ENCODE results near the gene ROBO3. TPM values are rescaled to one million over a fixed set of nuclear protein-coding genes. Genes with fewer than 3 reads are reported as not detected.
A peak's percentile ranks its signal among the peaks of the same experiment; 100 is the strongest.

The ROBO3 gene
- total and polyA plus RNA-seq, 2 donors: 4.5 to 11.2 TPM

DNA sequence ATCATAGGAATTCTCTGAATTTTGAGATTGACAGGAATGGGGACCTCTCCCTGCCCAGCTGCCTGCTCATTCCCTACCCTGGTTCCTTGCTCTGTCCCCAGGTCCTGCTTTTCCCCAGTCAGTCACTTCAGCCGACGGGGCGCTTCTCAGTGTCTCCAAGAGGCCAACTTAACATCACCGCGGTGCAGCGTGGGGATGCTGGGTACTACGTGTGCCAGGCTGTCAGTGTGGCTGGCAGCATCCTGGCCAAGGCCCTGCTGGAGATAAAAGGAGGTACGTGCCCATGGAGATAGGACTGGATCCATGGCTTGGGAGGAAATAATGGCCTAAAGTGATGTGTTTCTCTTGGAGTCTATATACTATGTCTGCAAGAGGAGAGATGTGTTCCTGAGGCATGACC, 7.0 kb downstream of the ROBO3 start:
- 69% methylated on average over 8 of the region's 8 CpGs for WGBS

DNA sequence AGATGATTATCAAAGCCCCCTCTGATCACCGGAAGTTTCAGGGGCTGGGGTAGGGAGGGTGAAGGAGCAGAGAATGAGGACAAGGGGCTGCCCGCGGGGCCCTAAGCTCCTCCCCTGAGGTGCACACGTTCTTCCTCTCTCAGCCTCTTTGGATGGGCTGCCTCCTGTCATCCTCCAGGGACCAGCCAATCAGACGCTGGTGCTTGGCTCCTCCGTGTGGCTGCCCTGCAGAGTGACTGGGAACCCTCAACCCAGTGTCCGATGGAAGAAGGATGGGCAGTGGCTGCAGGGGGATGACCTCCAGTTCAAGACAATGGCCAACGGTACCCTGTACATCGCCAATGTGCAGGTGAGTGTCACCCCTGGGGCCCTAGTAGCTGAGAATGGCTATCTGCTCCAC, 7.5 kb downstream of the ROBO3 start:
- H3K27me3 ChIP-seq (ENCODE audit: control insufficient read depth in 2 of 2, insufficient read depth in 1 of 2, low read length in 1 of 2): peaks cover 54 to 99% of the 10 kb centered on the region in 2 donors

More for the DNA sequence above, 7.0 kb downstream of the ROBO3 start:
- H3K9me3 ChIP-seq (ENCODE audit: control insufficient read depth in 2 of 2, insufficient read depth in 1 of 2, low read length in 1 of 2): peaks cover 0 to 1% of the 10 kb centered on the region in 2 donors
- no peak for DNase-seq (ENCODE audit: low read depth in 6 of 9, low spot score in 9 of 9)
- peaks cover 52 to 99% of the 10 kb centered on the region in 2 donors for H3K27me3 ChIP-seq (ENCODE audit: control insufficient read depth in 2 of 2, insufficient read depth in 1 of 2, low read length in 1 of 2)
- H3K36me3 ChIP-seq (ENCODE audit: control insufficient read depth in 2 of 2, insufficient read depth in 2 of 2, low read length in 1 of 2): no peaks in the 10 kb centered on the region
- no peak overlapping the region for H3K4me3 ChIP-seq (ENCODE audit: low read length in 2 of 2)
- peaks cover 7 to 14% of the 10 kb centered on the region in 2 donors for H3K4me1 ChIP-seq (ENCODE audit: control insufficient read depth in 2 of 2, insufficient read depth in 2 of 2, low read length in 2 of 2)
- no peak overlapping the region for H3K27ac ChIP-seq (ENCODE audit: low read depth in 1 of 2, low read length in 1 of 2)

DNA sequence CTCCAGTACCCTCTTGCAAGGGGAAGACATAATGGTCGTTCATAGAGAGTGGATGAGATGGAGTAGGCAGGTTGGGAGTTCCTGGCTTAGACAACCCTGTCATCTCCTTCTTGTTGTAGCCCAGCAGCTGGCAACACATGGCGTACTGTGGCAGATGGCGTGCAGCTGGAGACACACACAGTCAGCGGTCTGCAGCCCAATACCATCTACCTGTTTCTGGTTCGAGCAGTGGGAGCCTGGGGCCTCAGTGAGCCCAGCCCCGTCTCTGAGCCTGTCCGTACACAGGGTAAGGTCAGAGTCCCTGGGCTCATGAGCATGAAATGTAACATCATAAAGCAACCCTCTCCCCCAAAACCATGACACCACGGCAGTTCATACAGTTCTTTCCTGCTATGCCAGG, 8.7 kb downstream of the ROBO3 start:
- DNase-seq (ENCODE audit: low read depth in 6 of 9, low spot score in 9 of 9): no peak
- Histone ChIP-seq H3K4me3 (ENCODE audit: low read length in 2 of 2) (no peak overlapping the region), H3K9me3 (ENCODE audit: control insufficient read depth in 2 of 2, insufficient read depth in 1 of 2, low read length in 1 of 2) (peaks cover 0 to 1% of the 10 kb centered on the region in 2 donors), H3K27ac (ENCODE audit: low read depth in 1 of 2, low read length in 1 of 2) (no peak overlapping the region), H3K36me3 (ENCODE audit: control insufficient read depth in 2 of 2, insufficient read depth in 2 of 2, low read length in 1 of 2) (no peaks in the 10 kb centered on the region), H3K4me1 (ENCODE audit: control insufficient read depth in 2 of 2, insufficient read depth in 2 of 2, low read length in 2 of 2) (peaks cover 7 to 18% of the 10 kb centered on the region in 2 donors), H3K27me3 (ENCODE audit: control insufficient read depth in 2 of 2, insufficient read depth in 1 of 2, low read length in 1 of 2) (peaks cover 42 to 96% of the 10 kb centered on the region in 2 donors)
- WGBS: 93% methylated on average over 8 of the region's 8 CpGs

More for the DNA sequence above, 7.5 kb downstream of the ROBO3 start:
- whole genome bisulfite sequencing: 28% methylated on average over 9 of the region's 9 CpGs
- Histone ChIP-seq H3K4me3 (ENCODE audit: low read length in 2 of 2) (no peak overlapping the region), H3K36me3 (ENCODE audit: control insufficient read depth in 2 of 2, insufficient read depth in 2 of 2, low read length in 1 of 2) (no peaks in the 10 kb centered on the region), H3K4me1 (ENCODE audit: control insufficient read depth in 2 of 2, insufficient read depth in 2 of 2, low read length in 2 of 2) (peaks cover 7 to 18% of the 10 kb centered on the region in 2 donors), H3K9me3 (ENCODE audit: control insufficient read depth in 2 of 2, insufficient read depth in 1 of 2, low read length in 1 of 2) (peaks cover 0 to 1% of the 10 kb centered on the region in 2 donors), H3K27ac (ENCODE audit: low read depth in 1 of 2, low read length in 1 of 2) (no peak overlapping the region)
- no peak for DNase-seq (ENCODE audit: low read depth in 6 of 9, low spot score in 9 of 9)

DNA sequence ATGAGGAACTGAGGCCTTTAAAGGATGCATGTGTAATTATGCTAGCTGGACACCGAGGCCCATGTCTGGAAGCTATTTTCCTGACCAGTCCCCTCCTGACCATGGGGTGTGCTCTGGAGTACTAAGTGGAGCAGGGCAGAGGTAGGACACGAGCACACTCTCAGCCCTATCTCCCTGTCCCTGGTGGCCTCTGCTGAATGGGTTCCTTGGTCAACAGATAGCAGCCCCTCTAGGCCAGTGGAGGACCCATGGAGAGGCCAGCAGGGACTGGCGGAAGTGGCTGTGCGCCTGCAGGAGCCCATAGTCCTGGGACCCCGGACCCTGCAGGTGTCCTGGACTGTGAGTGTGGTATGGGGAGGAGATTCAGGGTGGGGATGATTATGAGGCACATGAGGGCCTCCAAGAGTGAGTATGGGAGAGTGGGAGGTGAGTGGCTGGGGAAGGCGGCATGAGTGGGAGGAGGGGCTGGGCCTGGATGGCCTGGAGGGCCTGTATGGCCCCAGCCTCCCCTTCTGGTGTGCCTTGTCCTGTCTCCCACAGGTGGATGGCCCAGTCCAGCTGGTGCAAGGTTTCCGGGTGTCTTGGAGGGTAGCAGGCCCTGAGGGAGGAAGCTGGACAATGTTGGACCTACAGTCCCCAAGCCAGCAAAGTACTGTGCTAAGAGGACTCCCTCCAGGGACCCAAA, 9.5 kb downstream of the ROBO3 start:
- peaks cover 37 to 90% of the 10 kb centered on the region in 2 donors for H3K27me3 ChIP-seq (ENCODE audit: control insufficient read depth in 2 of 2, insufficient read depth in 1 of 2, low read length in 1 of 2)
- WGBS: 96% methylated on average over 7 of the region's 7 CpGs
- no peak overlapping the region for H3K4me3 ChIP-seq (ENCODE audit: low read length in 2 of 2)
- no peak for DNase-seq (ENCODE audit: low read depth in 6 of 9, low spot score in 9 of 9)
- peaks cover 7 to 18% of the 10 kb centered on the region in 2 donors for H3K4me1 ChIP-seq (ENCODE audit: control insufficient read depth in 2 of 2, insufficient read depth in 2 of 2, low read length in 2 of 2)
- peaks cover 0 to 1% of the 10 kb centered on the region in 2 donors for H3K9me3 ChIP-seq (ENCODE audit: control insufficient read depth in 2 of 2, insufficient read depth in 1 of 2, low read length in 1 of 2)
- H3K36me3 ChIP-seq (ENCODE audit: control insufficient read depth in 2 of 2, insufficient read depth in 2 of 2, low read length in 1 of 2): no peaks in the 10 kb centered on the region
- H3K27ac ChIP-seq (ENCODE audit: low read depth in 1 of 2, low read length in 1 of 2): no peak overlapping the region

DNA sequence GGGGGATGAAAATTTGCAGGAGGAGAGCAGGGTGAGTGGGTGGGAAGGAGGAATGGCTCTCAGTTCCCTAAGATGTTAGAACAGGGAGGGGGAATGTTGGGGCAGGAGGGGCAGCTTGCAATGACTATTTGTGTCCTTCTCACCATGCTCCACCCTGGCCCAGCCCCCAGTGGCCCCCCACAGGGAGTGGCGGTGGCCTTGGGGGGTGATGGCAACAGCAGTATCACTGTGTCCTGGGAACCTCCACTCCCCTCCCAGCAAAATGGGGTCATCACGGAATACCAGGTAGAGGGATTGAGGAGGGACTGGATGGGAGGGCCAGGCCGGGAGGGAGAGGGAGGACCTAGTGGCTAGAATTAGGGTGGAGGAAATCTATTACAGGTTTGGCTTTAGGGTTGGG, 10.2 kb downstream of the ROBO3 start:
- H3K36me3 ChIP-seq (ENCODE audit: control insufficient read depth in 2 of 2, insufficient read depth in 2 of 2, low read length in 1 of 2): no peaks in the 10 kb centered on the region
- no peak for DNase-seq (ENCODE audit: low read depth in 6 of 9, low spot score in 9 of 9)
- H3K27me3 ChIP-seq (ENCODE audit: control insufficient read depth in 2 of 2, insufficient read depth in 1 of 2, low read length in 1 of 2): peaks cover 31 to 83% of the 10 kb centered on the region in 2 donors
- WGBS: 74% methylated on average over 3 of the region's 3 CpGs
- H3K4me1 ChIP-seq (ENCODE audit: control insufficient read depth in 2 of 2, insufficient read depth in 2 of 2, low read length in 2 of 2): peaks cover 7 to 18% of the 10 kb centered on the region in 2 donors
- no peak overlapping the region for H3K27ac ChIP-seq (ENCODE audit: low read depth in 1 of 2, low read length in 1 of 2)
- peak overlapping the region in 1 of 2 donors; percentile 71 for H3K4me3 ChIP-seq (ENCODE audit: low read length in 2 of 2)
- peaks cover 0 to 1% of the 10 kb centered on the region in 2 donors for H3K9me3 ChIP-seq (ENCODE audit: control insufficient read depth in 2 of 2, insufficient read depth in 1 of 2, low read length in 1 of 2)

DNA sequence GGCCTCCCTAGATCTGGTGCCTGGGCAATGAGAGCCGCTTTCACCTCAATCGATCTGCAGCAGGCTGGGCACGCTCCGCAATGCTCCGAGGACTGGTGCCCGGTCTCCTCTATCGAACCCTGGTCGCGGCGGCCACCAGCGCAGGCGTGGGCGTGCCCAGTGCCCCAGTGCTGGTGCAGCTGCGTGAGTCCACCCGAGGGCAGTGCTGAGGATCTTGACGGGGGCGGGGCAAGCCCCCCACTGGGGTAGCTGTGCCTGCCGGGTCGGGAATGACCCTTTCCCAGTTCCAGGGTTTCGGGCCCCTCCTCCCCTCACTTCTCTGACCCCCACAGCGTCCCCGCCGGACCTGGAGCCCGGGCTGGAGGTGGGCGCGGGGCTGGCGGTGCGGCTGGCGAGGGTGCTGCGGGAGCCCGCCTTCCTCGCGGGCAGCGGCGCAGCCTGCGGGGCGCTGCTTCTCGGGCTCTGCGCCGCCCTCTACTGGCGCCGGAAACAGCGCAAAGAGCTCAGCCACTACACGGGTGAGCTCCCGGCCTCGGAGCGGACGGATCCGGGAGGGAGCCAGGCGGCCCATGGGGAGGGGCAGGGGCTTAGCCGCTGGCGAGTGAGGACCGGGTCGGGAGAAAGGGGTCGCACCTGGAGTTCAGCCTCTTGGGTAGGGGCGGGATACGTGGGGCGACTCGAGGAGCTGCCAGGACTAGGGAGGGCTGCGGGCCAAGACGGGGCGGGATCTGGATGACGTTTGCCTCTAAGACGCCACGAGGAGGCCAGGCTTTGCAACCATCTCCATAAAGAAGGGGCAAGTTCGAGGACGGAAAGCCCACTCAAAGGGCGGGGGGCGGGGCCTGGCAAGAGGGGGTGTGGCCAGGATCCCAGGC, 10.9 kb downstream of the ROBO3 start:
- Histone ChIP-seq H3K27ac (ENCODE audit: low read depth in 1 of 2, low read length in 1 of 2) (peak overlapping the region; percentile 61 to 70), H3K36me3 (ENCODE audit: control insufficient read depth in 2 of 2, insufficient read depth in 2 of 2, low read length in 1 of 2) (no peaks in the 10 kb centered on the region), H3K4me1 (ENCODE audit: control insufficient read depth in 2 of 2, insufficient read depth in 2 of 2, low read length in 2 of 2) (peaks cover 7 to 18% of the 10 kb centered on the region in 2 donors), H3K4me3 (ENCODE audit: low read length in 2 of 2) (peak overlapping the region; percentile 54 to 71), H3K27me3 (ENCODE audit: control insufficient read depth in 2 of 2, insufficient read depth in 1 of 2, low read length in 1 of 2) (peaks cover 27 to 75% of the 10 kb centered on the region in 2 donors), H3K9me3 (ENCODE audit: control insufficient read depth in 2 of 2, insufficient read depth in 1 of 2, low read length in 1 of 2) (peaks cover 0 to 1% of the 10 kb centered on the region in 2 donors)
- 2% methylated on average over 69 of the region's 69 CpGs for WGBS
- DNase-seq (ENCODE audit: low read depth in 6 of 9, low spot score in 9 of 9): peak; percentile 43 to 89 (median 61)

DNA sequence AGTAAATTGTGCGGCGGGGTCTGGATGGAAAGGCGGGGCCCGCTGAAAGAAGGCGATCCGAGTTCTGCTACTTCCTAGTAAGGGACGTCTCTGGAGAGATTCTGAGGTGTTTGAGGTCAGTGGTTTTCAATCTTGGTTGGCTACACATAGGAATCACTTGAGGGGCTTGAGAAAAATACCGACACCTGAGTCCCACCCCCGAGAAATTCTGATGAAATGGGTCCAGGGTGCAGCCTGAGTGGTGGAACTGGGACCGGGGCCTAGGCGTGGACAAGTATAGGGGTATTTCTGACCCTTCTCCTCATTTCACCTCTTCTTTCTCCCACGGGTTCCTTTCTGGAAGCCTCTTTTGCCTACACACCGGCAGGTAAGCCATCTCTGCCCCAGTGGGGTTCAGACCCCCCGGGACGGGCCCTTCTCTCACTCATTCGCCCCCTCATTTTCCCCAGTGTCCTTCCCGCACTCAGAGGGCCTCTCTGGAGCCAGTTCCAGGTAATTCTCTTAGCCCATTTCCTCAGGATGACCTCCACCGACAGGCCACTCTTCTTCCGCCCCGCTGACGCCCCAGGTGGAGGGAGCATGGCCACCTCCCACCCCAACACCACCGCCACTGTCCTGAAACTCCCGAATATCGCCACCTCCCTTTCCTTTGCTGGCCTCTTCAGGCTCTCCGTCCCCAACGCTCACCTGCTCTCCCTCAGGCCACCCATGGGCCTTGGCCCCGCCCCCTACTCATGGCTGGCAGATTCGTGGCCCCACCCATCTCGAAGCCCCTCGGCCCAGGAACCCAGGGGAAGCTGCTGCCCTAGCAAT, 11.8 kb downstream of the ROBO3 start:
- 17% methylated on average over 30 of the region's 30 CpGs for WGBS
- no peaks in the 10 kb centered on the region for H3K36me3 ChIP-seq (ENCODE audit: control insufficient read depth in 2 of 2, insufficient read depth in 2 of 2, low read length in 1 of 2)
- peak overlapping the region; percentile 54 to 71 for H3K4me3 ChIP-seq (ENCODE audit: low read length in 2 of 2)
- peaks cover 7 to 18% of the 10 kb centered on the region in 2 donors for H3K4me1 ChIP-seq (ENCODE audit: control insufficient read depth in 2 of 2, insufficient read depth in 2 of 2, low read length in 2 of 2)
- H3K27ac ChIP-seq (ENCODE audit: low read depth in 1 of 2, low read length in 1 of 2): no peak overlapping the region
- H3K27me3 ChIP-seq (ENCODE audit: control insufficient read depth in 2 of 2, insufficient read depth in 1 of 2, low read length in 1 of 2): peaks cover 25 to 67% of the 10 kb centered on the region in 2 donors
- no peak for DNase-seq (ENCODE audit: low read depth in 6 of 9, low spot score in 9 of 9)
- peaks cover 0 to 1% of the 10 kb centered on the region in 2 donors for H3K9me3 ChIP-seq (ENCODE audit: control insufficient read depth in 2 of 2, insufficient read depth in 1 of 2, low read length in 1 of 2)

DNA sequence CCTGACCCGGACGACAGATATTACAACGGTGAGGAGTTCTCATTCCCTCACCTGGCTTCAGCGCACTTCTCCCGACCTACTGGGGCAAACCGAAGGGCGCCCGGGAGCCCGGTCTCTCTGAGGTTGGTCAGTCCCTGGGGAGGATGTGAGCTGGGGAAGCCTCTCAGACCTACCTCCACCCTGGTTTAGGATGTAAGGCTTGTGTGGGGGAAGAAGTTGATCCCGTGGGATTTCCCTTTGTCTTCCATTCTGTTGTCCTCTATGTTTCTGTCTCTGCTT, 12.3 kb downstream of the ROBO3 start:
- H3K36me3 ChIP-seq (ENCODE audit: control insufficient read depth in 2 of 2, insufficient read depth in 2 of 2, low read length in 1 of 2): no peaks in the 10 kb centered on the region
- DNase-seq (ENCODE audit: low read depth in 6 of 9, low spot score in 9 of 9): no peak
- H3K4me3 ChIP-seq (ENCODE audit: low read length in 2 of 2): no peak overlapping the region
- H3K4me1 ChIP-seq (ENCODE audit: control insufficient read depth in 2 of 2, insufficient read depth in 2 of 2, low read length in 2 of 2): peaks cover 7 to 18% of the 10 kb centered on the region in 2 donors
- H3K9me3 ChIP-seq (ENCODE audit: control insufficient read depth in 2 of 2, insufficient read depth in 1 of 2, low read length in 1 of 2): peaks cover 0 to 1% of the 10 kb centered on the region in 2 donors
- WGBS: 49% methylated on average over 10 of the region's 10 CpGs
- no peak overlapping the region for H3K27ac ChIP-seq (ENCODE audit: low read depth in 1 of 2, low read length in 1 of 2)
- H3K27me3 ChIP-seq (ENCODE audit: control insufficient read depth in 2 of 2, insufficient read depth in 1 of 2, low read length in 1 of 2): peaks cover 25 to 61% of the 10 kb centered on the region in 2 donors
